Anterior cingulate cortex (tissue), 58 donors: Measurements from ENCODE around the gene SCAF4.
"Not testable (repeated sequence)": the region's sequence is repeated elsewhere in the genome, so short reads cannot be mapped to it uniquely, and the experiment has no call there.

Source experiments
- DNase-seq, 58 donors: peaks; one replicate each; lab custom pipeline; 2025; lab: John Stamatoyannopoulos, UW

The SCAF4 gene

GRCh38 chr21:31675318-31675717, 56.6 kb downstream of the SCAF4 start:
- no peak for DNase-seq

- no peak for DNase-seq
These were observed 58.5 kb downstream of the SCAF4 start for GRCh38 chr21:31673321-31673912.

- DNase-seq, result no peak
These were observed 60.0 kb downstream of the SCAF4 start for GRCh38 chr21:31671931-31672330.

- DNase-seq, result no peak
These were observed 60.7 kb downstream of the SCAF4 start for GRCh38 chr21:31671146-31671716.

GRCh38 chr21:31670070-31670469, 61.8 kb downstream of the SCAF4 start:
- no peak for DNase-seq

GRCh38 chr21:31668651-31669491, 63.0 kb downstream of the SCAF4 start:
- DNase-seq, result no peak

- no peak for DNase-seq
These were observed 64.3 kb downstream of the SCAF4 start for GRCh38 chr21:31667639-31668038.

GRCh38 chr21:31667132-31667531, 64.8 kb downstream of the SCAF4 start:
- no peak for DNase-seq

GRCh38 chr21:31666445-31667010, 65.4 kb downstream of the SCAF4 start:
- DNase-seq, result no peak

GRCh38 chr21:31665869-31666268, 66.0 kb downstream of the SCAF4 start:
- not testable (repeated sequence) for DNase-seq

- peak in 23 of 58 donors; percentile 3 to 51 (median 20) for DNase-seq
These were observed 66.5 kb downstream of the SCAF4 start for GRCh38 chr21:31665397-31665796.

- no peak for DNase-seq
These were observed 68.2 kb downstream of the SCAF4 start for GRCh38 chr21:31663584-31664249.

GRCh38 chr21:31660591-31660990, 71.3 kb downstream of the SCAF4 start:
- DNase-seq, result no peak

- DNase-seq, result peak in 4 of 58 donors; percentile 28 to 68 (median 48)
These were observed 71.7 kb downstream of the SCAF4 start for GRCh38 chr21:31660259-31660565.

- DNase-seq, result peak; percentile 54 to 98 (median 94)
These were observed 72.2 kb downstream of the SCAF4 start, which contains the start of gene SOD1 for GRCh38 chr21:31659536-31660258. SOD1 (plus strand) TSS chr21:31659693; CDS start chr21:31659770, 77 bp downstream.

- DNase-seq, result no peak
These were observed 72.7 kb downstream of the SCAF4 start for GRCh38 chr21:31659286-31659535.

GRCh38 chr21:31658053-31658452, 73.9 kb downstream of the SCAF4 start:
- DNase-seq, result no peak

GRCh38 chr21:31656199-31657095, 75.5 kb downstream of the SCAF4 start:
- DNase-seq, result no peak

- DNase-seq, result not testable (repeated sequence)
These were observed 76.9 kb downstream of the SCAF4 start for GRCh38 chr21:31654821-31655580.
